ENCODE data around the gene DLG2. TPM values are rescaled to one million over a fixed set of nuclear protein-coding genes. Genes with fewer than 3 reads are reported as not detected.

Gene DLG2
- total and polyA plus RNA-seq, 9 of the 15 experiments (the other 6 are each of a cell fraction or from before 2014, with no cell fraction given): 0.52 to 1.6 (median 0.95) TPM

GRCh38 chr11:83544846-83545245, 2082.3 kb downstream of the DLG2 start (continued):
- TF ChIP-seq, protein P1, sequence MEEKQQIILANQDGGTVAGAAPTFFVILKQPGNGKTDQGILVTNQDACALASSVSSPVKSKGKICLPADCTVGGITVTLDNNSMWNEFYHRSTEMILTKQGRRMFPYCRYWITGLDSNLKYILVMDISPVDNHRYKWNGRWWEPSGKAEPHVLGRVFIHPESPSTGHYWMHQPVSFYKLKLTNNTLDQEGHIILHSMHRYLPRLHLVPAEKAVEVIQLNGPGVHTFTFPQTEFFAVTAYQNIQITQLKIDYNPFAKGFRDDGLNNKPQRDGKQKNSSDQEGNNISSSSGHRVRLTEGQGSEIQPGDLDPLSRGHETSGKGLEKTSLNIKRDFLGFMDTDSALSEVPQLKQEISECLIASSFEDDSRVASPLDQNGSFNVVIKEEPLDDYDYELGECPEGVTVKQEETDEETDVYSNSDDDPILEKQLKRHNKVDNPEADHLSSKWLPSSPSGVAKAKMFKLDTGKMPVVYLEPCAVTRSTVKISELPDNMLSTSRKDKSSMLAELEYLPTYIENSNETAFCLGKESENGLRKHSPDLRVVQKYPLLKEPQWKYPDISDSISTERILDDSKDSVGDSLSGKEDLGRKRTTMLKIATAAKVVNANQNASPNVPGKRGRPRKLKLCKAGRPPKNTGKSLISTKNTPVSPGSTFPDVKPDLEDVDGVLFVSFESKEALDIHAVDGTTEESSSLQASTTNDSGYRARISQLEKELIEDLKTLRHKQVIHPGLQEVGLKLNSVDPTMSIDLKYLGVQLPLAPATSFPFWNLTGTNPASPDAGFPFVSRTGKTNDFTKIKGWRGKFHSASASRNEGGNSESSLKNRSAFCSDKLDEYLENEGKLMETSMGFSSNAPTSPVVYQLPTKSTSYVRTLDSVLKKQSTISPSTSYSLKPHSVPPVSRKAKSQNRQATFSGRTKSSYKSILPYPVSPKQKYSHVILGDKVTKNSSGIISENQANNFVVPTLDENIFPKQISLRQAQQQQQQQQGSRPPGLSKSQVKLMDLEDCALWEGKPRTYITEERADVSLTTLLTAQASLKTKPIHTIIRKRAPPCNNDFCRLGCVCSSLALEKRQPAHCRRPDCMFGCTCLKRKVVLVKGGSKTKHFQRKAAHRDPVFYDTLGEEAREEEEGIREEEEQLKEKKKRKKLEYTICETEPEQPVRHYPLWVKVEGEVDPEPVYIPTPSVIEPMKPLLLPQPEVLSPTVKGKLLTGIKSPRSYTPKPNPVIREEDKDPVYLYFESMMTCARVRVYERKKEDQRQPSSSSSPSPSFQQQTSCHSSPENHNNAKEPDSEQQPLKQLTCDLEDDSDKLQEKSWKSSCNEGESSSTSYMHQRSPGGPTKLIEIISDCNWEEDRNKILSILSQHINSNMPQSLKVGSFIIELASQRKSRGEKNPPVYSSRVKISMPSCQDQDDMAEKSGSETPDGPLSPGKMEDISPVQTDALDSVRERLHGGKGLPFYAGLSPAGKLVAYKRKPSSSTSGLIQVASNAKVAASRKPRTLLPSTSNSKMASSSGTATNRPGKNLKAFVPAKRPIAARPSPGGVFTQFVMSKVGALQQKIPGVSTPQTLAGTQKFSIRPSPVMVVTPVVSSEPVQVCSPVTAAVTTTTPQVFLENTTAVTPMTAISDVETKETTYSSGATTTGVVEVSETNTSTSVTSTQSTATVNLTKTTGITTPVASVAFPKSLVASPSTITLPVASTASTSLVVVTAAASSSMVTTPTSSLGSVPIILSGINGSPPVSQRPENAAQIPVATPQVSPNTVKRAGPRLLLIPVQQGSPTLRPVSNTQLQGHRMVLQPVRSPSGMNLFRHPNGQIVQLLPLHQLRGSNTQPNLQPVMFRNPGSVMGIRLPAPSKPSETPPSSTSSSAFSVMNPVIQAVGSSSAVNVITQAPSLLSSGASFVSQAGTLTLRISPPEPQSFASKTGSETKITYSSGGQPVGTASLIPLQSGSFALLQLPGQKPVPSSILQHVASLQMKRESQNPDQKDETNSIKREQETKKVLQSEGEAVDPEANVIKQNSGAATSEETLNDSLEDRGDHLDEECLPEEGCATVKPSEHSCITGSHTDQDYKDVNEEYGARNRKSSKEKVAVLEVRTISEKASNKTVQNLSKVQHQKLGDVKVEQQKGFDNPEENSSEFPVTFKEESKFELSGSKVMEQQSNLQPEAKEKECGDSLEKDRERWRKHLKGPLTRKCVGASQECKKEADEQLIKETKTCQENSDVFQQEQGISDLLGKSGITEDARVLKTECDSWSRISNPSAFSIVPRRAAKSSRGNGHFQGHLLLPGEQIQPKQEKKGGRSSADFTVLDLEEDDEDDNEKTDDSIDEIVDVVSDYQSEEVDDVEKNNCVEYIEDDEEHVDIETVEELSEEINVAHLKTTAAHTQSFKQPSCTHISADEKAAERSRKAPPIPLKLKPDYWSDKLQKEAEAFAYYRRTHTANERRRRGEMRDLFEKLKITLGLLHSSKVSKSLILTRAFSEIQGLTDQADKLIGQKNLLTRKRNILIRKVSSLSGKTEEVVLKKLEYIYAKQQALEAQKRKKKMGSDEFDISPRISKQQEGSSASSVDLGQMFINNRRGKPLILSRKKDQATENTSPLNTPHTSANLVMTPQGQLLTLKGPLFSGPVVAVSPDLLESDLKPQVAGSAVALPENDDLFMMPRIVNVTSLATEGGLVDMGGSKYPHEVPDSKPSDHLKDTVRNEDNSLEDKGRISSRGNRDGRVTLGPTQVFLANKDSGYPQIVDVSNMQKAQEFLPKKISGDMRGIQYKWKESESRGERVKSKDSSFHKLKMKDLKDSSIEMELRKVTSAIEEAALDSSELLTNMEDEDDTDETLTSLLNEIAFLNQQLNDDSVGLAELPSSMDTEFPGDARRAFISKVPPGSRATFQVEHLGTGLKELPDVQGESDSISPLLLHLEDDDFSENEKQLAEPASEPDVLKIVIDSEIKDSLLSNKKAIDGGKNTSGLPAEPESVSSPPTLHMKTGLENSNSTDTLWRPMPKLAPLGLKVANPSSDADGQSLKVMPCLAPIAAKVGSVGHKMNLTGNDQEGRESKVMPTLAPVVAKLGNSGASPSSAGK (IDR thresholded peaks at IDR 0.05): no peak
- TF ChIP-seq HEY1 (CRISPR knock-in tag; IDR thresholded peaks at IDR 0.05; ENCODE audit: borderline replicate concordance) (no peak), TCF15 (CRISPR knock-in tag; IDR thresholded peaks at IDR 0.05) (no peak), YY1 (IDR thresholded peaks at IDR 0.05; ENCODE audit: borderline replicate concordance in 1 of 3, control insufficient read depth in 1 of 3, extremely low read depth in 1 of 3, insufficient read depth in 3 of 3, insufficient read length in 1 of 3, insufficient replicate concordance in 2 of 3, low read depth in 1 of 3, low read length in 2 of 3) (no peak), FOS (IDR thresholded peaks at IDR 0.05; ENCODE audit: extremely low read depth, insufficient read length) (no peak), NCOR1 (IDR thresholded peaks at IDR 0.05) (no peak)
- TF ChIP-seq, protein P2, sequence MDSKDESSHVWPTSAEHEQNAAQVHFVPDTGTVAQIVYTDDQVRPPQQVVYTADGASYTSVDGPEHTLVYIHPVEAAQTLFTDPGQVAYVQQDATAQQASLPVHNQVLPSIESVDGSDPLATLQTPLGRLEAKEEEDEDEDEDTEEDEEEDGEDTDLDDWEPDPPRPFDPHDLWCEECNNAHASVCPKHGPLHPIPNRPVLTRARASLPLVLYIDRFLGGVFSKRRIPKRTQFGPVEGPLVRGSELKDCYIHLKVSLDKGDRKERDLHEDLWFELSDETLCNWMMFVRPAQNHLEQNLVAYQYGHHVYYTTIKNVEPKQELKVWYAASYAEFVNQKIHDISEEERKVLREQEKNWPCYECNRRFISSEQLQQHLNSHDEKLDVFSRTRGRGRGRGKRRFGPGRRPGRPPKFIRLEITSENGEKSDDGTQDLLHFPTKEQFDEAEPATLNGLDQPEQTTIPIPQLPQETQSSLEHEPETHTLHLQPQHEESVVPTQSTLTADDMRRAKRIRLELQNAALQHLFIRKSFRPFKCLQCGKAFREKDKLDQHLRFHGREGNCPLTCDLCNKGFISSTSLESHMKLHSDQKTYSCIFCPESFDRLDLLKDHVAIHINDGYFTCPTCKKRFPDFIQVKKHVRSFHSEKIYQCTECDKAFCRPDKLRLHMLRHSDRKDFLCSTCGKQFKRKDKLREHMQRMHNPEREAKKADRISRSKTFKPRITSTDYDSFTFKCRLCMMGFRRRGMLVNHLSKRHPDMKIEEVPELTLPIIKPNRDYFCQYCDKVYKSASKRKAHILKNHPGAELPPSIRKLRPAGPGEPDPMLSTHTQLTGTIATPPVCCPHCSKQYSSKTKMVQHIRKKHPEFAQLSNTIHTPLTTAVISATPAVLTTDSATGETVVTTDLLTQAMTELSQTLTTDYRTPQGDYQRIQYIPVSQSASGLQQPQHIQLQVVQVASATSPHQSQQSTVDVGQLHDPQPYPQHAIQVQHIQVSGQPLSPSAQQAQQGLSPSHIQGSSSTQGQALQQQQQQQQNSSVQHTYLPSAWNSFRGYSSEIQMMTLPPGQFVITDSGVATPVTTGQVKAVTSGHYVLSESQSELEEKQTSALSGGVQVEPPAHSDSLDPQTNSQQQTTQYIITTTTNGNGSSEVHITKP (IDR thresholded peaks at IDR 0.05; ENCODE audit: partially characterized antibody): no peak

All from K562 (cell line).